D721Med (cell line): ENCODE data around the gene LIPT1.
"Not testable (repeated sequence)": the region's sequence is repeated elsewhere in the genome, so short reads cannot be mapped to it uniquely, and the experiment has no call there.

Experiments
- DNase-seq: peaks from one replicate; pipeline ENCODE4 v3.0.0; 2011; ENCODE audit warnings: low spot score; ENCODE audit not compliant: insufficient read length
- FAIRE-seq: peaks from 2 replicates; lab custom pipeline; 2011; peaks lifted over from hg19 to GRCh38; lab: Jason Lieb, UNC
- TF ChIP-seq, protein P1 (sequence below): IDR thresholded peaks from 2 replicates; pipeline ENCODE4 v1.5.1; 2012; ENCODE audit warnings: mild to moderate bottlenecking, control low read depth; ENCODE audit not compliant: insufficient read depth; ENCODE audit errors: missing control alignments

LIPT1 gene

DNA sequence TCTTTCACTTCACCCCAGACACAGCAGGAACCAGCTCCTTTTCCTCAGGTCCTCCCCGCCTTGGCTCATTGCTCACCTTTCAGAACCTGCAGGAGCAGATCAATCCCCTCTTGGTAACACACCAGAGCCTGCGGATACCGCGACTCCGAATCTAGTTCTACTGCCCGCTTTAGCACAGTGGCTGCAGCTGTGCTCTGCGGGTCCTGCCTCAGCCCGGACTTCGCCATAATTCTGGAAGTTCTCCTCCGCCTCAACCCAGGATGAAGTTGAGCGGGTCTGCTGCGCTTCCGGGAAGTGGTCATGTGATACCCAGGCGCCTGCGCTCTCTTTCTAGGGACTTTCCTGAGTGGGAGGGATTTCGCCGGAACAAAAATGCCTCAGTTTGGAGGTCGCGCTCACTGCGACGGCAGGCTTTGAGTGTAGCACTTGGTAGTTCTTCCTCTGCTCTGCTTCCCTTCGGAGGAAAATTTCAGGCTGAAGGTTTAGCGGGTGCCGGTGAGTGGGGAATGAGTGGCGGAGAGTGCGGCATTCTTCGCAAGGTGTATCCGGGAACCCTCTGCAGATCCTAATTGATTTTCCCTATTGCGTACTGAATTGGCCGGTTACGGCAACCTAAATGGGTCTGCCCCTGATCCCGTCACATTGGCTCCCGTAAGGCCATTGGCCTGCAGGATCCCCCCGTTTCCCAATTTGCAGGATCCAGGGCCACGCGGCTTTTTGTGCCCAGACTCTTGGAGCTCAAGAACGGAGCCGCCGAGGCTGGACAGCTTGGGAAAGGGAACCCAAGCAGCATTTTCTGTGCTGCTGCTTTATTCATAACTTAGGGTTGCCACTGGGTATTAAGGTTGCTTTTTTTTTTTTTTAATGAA, 26.2 kb downstream of the LIPT1 start, which contains the start of the genes MITD1 and MRPL30:
TSS of gene MITD1 (minus strand) at position 304 of the 869 bp plus-strand sequence. CDS start at position 227, 77 bp downstream.
TSS of gene MRPL30 (plus strand) at position 430 of the 869 bp plus-strand sequence. CDS start 5,020 bp downstream, outside the sequence.
- peak; percentile 21 for DNase-seq
- no peak for FAIRE-seq

DNA sequence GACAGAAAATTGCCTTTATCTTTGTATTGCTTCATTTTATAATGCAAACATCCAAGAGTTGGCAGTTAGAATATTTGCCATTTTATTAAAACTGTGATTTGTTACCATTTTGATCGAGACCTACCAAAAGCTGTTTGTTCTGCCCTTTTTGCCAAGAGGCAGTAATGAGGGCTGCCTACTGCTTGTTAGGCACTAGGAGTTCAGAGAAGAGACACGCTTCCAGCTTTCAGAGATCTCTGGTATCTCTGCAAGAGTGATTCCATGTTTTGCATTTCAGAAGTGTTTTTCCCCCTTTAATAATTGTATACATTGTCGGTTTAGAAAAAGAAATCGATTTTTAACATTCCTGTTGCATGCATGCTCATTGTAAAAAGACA, 26.8 kb downstream of the LIPT1 start:
- FAIRE-seq: no peak
- TF ChIP-seq, protein P1, sequence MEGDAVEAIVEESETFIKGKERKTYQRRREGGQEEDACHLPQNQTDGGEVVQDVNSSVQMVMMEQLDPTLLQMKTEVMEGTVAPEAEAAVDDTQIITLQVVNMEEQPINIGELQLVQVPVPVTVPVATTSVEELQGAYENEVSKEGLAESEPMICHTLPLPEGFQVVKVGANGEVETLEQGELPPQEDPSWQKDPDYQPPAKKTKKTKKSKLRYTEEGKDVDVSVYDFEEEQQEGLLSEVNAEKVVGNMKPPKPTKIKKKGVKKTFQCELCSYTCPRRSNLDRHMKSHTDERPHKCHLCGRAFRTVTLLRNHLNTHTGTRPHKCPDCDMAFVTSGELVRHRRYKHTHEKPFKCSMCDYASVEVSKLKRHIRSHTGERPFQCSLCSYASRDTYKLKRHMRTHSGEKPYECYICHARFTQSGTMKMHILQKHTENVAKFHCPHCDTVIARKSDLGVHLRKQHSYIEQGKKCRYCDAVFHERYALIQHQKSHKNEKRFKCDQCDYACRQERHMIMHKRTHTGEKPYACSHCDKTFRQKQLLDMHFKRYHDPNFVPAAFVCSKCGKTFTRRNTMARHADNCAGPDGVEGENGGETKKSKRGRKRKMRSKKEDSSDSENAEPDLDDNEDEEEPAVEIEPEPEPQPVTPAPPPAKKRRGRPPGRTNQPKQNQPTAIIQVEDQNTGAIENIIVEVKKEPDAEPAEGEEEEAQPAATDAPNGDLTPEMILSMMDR: no peak
- no peak for DNase-seq

More for the DNA sequence above, 26.2 kb downstream of the LIPT1 start, which contains the start of the genes MITD1 and MRPL30:
- TF ChIP-seq, protein P1: no peak

DNA sequence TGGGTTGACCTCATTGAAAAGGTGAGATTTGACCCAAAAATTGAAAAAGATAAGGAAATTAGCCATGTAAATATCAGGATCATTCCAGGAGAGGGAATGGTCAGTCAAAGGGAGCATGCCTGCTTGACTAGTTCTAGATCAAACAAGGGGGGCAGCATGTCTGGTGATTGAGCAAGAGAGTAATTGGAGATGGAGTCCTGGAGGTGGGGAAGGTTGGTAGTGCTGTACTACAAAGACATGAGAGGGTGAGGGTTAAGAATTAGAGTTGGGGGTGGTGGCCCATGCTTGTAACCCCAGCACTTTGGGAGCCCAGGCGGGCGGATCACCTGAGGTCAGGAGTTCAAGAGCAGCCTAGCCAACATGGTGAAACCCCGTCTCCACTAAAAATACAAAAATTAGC, 28.3 kb downstream of the LIPT1 start:
- no peak for FAIRE-seq
- TF ChIP-seq, protein P1: no peak
- no peak for DNase-seq

DNA sequence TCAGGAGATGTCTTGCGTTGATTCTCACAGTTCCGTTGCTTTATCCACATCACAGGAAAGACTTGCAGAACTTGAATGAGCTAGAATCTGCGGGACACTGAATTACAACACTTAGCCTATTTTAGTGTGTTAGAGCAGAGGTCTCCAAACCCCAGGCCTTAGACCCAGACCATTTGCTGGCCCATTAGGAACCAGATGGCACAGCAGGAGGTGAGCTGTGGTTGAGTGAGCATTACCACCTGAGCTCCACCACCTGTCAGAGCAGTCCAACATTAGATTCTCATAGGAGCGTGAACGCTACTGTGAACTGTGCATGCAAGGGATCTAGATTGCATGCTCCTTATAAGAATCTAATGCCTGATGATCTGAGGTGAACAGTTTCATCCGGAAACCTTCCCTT, 30.0 kb downstream of the LIPT1 start:
- no peak for FAIRE-seq
- no peak for DNase-seq
- TF ChIP-seq, protein P1: no peak

DNA sequence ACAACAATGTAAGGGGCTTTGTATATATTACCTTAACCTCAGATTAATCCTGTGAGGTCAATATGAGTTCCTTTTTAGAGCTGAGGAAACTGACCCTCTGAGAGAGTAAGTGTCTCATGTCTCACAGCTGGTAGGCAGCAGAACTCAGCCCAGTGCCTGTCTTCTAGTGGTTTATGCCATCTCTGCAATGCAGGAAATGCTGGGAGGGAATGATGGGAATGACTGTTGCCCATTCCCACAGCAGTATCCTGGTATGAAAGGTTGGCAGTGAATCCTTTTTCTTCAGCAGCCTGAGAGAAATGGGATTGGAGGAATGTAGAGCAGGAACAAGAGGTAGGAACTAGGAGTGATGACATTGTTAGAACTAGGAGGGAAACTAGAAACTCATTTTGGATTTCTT, 32.2 kb downstream of the LIPT1 start:
- TF ChIP-seq, protein P1: no peak
- no peak for FAIRE-seq
- DNase-seq: no peak

DNA sequence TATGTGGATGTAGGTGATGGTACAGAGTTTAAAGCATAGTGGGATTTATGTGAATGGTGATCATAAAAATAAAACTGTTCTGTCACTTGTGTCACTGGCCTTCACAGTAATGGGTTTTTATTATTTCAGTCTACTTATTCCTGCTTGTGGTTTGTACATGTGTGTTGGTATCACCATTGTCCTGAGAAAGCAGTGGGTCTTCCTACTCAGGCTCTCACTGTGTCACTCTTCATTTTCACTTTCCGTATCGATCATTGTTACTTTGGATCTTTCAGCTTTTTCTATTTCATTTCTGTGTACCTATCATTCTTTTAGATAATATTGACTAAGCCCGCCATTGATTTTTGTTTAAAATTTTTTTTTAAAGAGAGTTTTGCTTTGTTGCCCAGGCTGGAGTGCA, 33.6 kb downstream of the LIPT1 start:
- TF ChIP-seq, protein P1: no peak
- FAIRE-seq (no peak), DNase-seq (no peak)

DNA sequence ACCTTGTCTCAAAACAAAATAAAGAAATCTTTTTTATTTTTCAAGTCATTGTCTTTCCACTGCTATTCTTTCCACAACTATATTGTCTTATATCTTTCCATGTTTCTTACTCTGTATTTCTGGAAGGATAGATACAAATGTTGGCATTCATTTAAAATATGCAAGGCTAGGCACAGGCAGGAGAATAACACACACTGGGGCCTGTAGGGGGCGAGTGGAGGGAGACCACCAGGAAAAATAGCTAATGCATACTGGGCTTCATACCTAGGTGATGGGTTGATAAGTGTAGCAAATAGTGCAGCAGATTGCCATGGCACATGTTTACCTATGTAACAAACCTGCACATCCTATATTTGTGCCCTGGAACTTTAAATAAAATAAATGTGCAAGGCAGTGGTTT, 35.8 kb downstream of the LIPT1 start:
- FAIRE-seq: no peak
- no peak for DNase-seq
- TF ChIP-seq, protein P1: no peak

DNA sequence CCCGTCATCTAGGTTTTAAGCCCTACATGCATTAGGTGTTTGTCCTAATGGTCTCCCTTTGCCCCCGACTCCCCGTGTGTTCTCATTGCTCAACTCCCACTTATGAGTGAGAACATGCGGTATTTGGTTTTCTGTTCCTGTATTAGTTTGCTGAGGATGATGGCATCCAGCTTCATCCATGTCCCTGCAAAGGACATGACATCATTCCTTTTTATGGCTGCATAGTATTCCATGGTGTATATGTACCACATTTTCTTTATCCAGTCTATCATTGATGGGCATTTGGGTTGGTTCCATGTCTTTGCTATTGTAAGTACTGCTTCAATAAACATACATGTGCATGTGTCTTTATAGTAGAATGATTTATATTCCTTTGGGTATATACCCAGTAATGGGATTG, 37.6 kb downstream of the LIPT1 start:
- DNase-seq, FAIRE-seq: not testable (repeated sequence)
